NT2/D1 (cell line): ENCODE measurements around the gene CNPPD1.

Source experiments
- YY1 ChIP-seq: IDR thresholded peaks from 2 replicates; pipeline ENCODE4 v1.6.1; 2011; ENCODE audit not compliant: insufficient read length, insufficient read depth
- ZNF274 ChIP-seq: IDR thresholded peaks from 2 replicates; pipeline ENCODE4 v1.6.1; 2011; ENCODE audit warnings: mild to moderate bottlenecking, low read depth, low read length

GRCh38 chr2:219165058-219165911 is 11.4 kb downstream of the CNPPD1 start:
- TF ChIP-seq YY1 (no peak), ZNF274 (no peak)
